ENCODE measurements around the gene MAP2.
A peak's percentile ranks its signal among the peaks of the same experiment; 100 is the strongest.

MAP2 gene

GRCh38 chr2:209523041-209523740 is 99.3 kb downstream of the MAP2 start:
- H4K20me1 ChIP-seq (ENCODE audit: insufficient read depth): no peaks in the 10 kb centered on the region
- no peak overlapping the region for H3K9ac ChIP-seq
- H2AFZ ChIP-seq (ENCODE audit: low read depth): no peak overlapping the region
- no peak for TF ChIP-seq CTCF (conservative IDR thresholded peaks at IDR 0.05; ENCODE audit: low read depth, low read length)
- H3K36me3 ChIP-seq (ENCODE audit: insufficient read depth): no peaks in the 10 kb centered on the region
- H3K4me3 ChIP-seq (IDR thresholded peaks at IDR 0.05; ENCODE audit: insufficient read depth, low read depth, low read length): no peak overlapping the region
- H3K4me1 ChIP-seq (ENCODE audit: low read depth, poor library complexity, severe bottlenecking): peaks cover 40% of the 10 kb centered on the region
- H3K79me2 ChIP-seq (ENCODE audit: insufficient read depth, low read depth): no peaks in the 10 kb centered on the region
- H3K27me3 ChIP-seq (ENCODE audit: insufficient read depth, low read depth): no peaks in the 10 kb centered on the region
- H3K27ac ChIP-seq: no peak overlapping the region
- no peak overlapping the region for H3K4me2 ChIP-seq

GRCh38 chr2:209523867-209524266 is 100.0 kb downstream of the MAP2 start:
- H3K4me3 ChIP-seq (IDR thresholded peaks at IDR 0.05; ENCODE audit: insufficient read depth, low read depth, low read length): no peak overlapping the region
- no peaks in the 10 kb centered on the region for H3K79me2 ChIP-seq (ENCODE audit: insufficient read depth, low read depth)
- no peak overlapping the region for H3K9ac ChIP-seq
- no peak overlapping the region for H3K4me2 ChIP-seq
- H3K27me3 ChIP-seq (ENCODE audit: insufficient read depth, low read depth): no peaks in the 10 kb centered on the region
- no peak for TF ChIP-seq CTCF (conservative IDR thresholded peaks at IDR 0.05; ENCODE audit: low read depth, low read length)
- no peaks in the 10 kb centered on the region for H4K20me1 ChIP-seq (ENCODE audit: insufficient read depth)
- no peak overlapping the region for H2AFZ ChIP-seq (ENCODE audit: low read depth)
- H3K4me1 ChIP-seq (ENCODE audit: low read depth, poor library complexity, severe bottlenecking): peaks cover 43% of the 10 kb centered on the region
- no peak overlapping the region for H3K27ac ChIP-seq
- no peaks in the 10 kb centered on the region for H3K36me3 ChIP-seq (ENCODE audit: insufficient read depth)

GRCh38 chr2:209525331-209525730 is 101.5 kb downstream of the MAP2 start:
- no peak for TF ChIP-seq CTCF (conservative IDR thresholded peaks at IDR 0.05; ENCODE audit: low read depth, low read length)
- peak overlapping the region; percentile 82 for H3K4me2 ChIP-seq
- peak overlapping the region; percentile 53 for H3K27ac ChIP-seq
- H3K79me2 ChIP-seq (ENCODE audit: insufficient read depth, low read depth): no peaks in the 10 kb centered on the region
- H2AFZ ChIP-seq (ENCODE audit: low read depth): no peak overlapping the region
- H3K4me1 ChIP-seq (ENCODE audit: low read depth, poor library complexity, severe bottlenecking): peaks cover 43% of the 10 kb centered on the region
- H3K27me3 ChIP-seq (ENCODE audit: insufficient read depth, low read depth): no peaks in the 10 kb centered on the region
- H4K20me1 ChIP-seq (ENCODE audit: insufficient read depth): no peaks in the 10 kb centered on the region
- H3K9ac ChIP-seq: no peak overlapping the region
- no peaks in the 10 kb centered on the region for H3K36me3 ChIP-seq (ENCODE audit: insufficient read depth)
- no peak overlapping the region for H3K4me3 ChIP-seq (IDR thresholded peaks at IDR 0.05; ENCODE audit: insufficient read depth, low read depth, low read length)

- no peaks in the 10 kb centered on the region for H3K27me3 ChIP-seq (ENCODE audit: insufficient read depth, low read depth)
- 0 out of 2 replicates have a peak overlapping the region, but pooled peaks have one; percentile 8 for H2AFZ ChIP-seq (ENCODE audit: low read depth)
- no peak overlapping the region for H3K4me3 ChIP-seq (IDR thresholded peaks at IDR 0.05; ENCODE audit: insufficient read depth, low read depth, low read length)
- peak overlapping the region; percentile 53 for H3K27ac ChIP-seq
- no peaks in the 10 kb centered on the region for H4K20me1 ChIP-seq (ENCODE audit: insufficient read depth)
- H3K36me3 ChIP-seq (ENCODE audit: insufficient read depth): no peaks in the 10 kb centered on the region
- H3K79me2 ChIP-seq (ENCODE audit: insufficient read depth, low read depth): no peaks in the 10 kb centered on the region
- TF ChIP-seq CTCF (conservative IDR thresholded peaks at IDR 0.05; ENCODE audit: low read depth, low read length): no peak
- no peak overlapping the region; the same call in 1 of the 2 replicates for H3K9ac ChIP-seq
- peaks cover 43% of the 10 kb centered on the region for H3K4me1 ChIP-seq (ENCODE audit: low read depth, poor library complexity, severe bottlenecking)
- peak overlapping the region; percentile 82 for H3K4me2 ChIP-seq
These were observed 102.0 kb downstream of the MAP2 start for GRCh38 chr2:209525834-209526281.

All from KMS-11 (cell line).